ENCODE results near the gene MAPRE2.

Gene MAPRE2

GRCh38 chr18:35062408-35062807, 21.2 kb downstream of the MAPRE2 start:
- no peak for DNase-seq (ENCODE audit: low read depth in 2 of 2)

- no peak for DNase-seq (ENCODE audit: low read depth in 2 of 2)
Measured at GRCh38 chr18:35063875-35064690, 22.9 kb downstream of the MAPRE2 start.

GRCh38 chr18:35067454-35067853, 26.2 kb downstream of the MAPRE2 start:
- no peak for DNase-seq (ENCODE audit: low read depth in 2 of 2)

- DNase-seq (ENCODE audit: low read depth in 2 of 2): no peak
Measured at GRCh38 chr18:35071819-35072247, 30.6 kb downstream of the MAPRE2 start.

- DNase-seq (ENCODE audit: low read depth in 2 of 2): no peak
Measured at GRCh38 chr18:35072616-35073015, 31.4 kb downstream of the MAPRE2 start.

GRCh38 chr18:35073186-35074105, 32.2 kb downstream of the MAPRE2 start:
- DNase-seq (ENCODE audit: low read depth in 2 of 2): no peak

GRCh38 chr18:35074581-35074980, 33.4 kb downstream of the MAPRE2 start:
- DNase-seq (ENCODE audit: low read depth in 2 of 2): no peak

GRCh38 chr18:35075132-35075531, 33.9 kb downstream of the MAPRE2 start:
- no peak for DNase-seq (ENCODE audit: low read depth in 2 of 2)

- DNase-seq (ENCODE audit: low read depth in 2 of 2): no peak
Measured at GRCh38 chr18:35076135-35076924, 35.1 kb downstream of the MAPRE2 start.

GRCh38 chr18:35077937-35078336, 36.7 kb downstream of the MAPRE2 start:
- no peak for DNase-seq (ENCODE audit: low read depth in 2 of 2)

GRCh38 chr18:35080058-35080457, 38.8 kb downstream of the MAPRE2 start:
- DNase-seq (ENCODE audit: low read depth in 2 of 2): no peak

- no peak for DNase-seq (ENCODE audit: low read depth in 2 of 2)
Measured at GRCh38 chr18:35083174-35083712, 42.0 kb downstream of the MAPRE2 start.

- no peak for DNase-seq (ENCODE audit: low read depth in 2 of 2)
Measured at GRCh38 chr18:35084494-35085449, 43.6 kb downstream of the MAPRE2 start.

- no peak for DNase-seq (ENCODE audit: low read depth in 2 of 2)
Measured at GRCh38 chr18:35085450-35086380, 44.5 kb downstream of the MAPRE2 start.

GRCh38 chr18:35086704-35087103, 45.5 kb downstream of the MAPRE2 start:
- DNase-seq (ENCODE audit: low read depth in 2 of 2): no peak

- no peak for DNase-seq (ENCODE audit: low read depth in 2 of 2)
Measured at GRCh38 chr18:35087726-35088125, 46.5 kb downstream of the MAPRE2 start.

GRCh38 chr18:35088921-35089320, 47.7 kb downstream of the MAPRE2 start:
- DNase-seq (ENCODE audit: low read depth in 2 of 2): no peak

GRCh38 chr18:35089382-35089781, 48.2 kb downstream of the MAPRE2 start:
- no peak for DNase-seq (ENCODE audit: low read depth in 2 of 2)

GRCh38 chr18:35089891-35090550, 48.8 kb downstream of the MAPRE2 start:
- DNase-seq (ENCODE audit: low read depth in 2 of 2): no peak

All from stimulated activated CD4-positive, alpha-beta T cell treated with anti-CD3 and anti-CD28 coated beads, Interleukin-12 subunit alpha, Interleukin-12 subunit beta, amount 100 ng/mL, for 24 hours (primary cell).